GM12878 (cell line): ENCODE data around the gene SOCS1. TPM values are rescaled to one million over a fixed set of nuclear protein-coding genes. Genes with fewer than 3 reads are reported as not detected.

Source experiments
- ATAC-seq: fragments of 200-7000 bp; cut with Tn5 transposase; 3 replicates; pipeline ENCODE4 v1.9.1; 2020; ENCODE audit warnings: mild to moderate bottlenecking, moderate library complexity
- BruUV-seq: library from RNA; stranded (reverse); fragments of 400-500 nt; replicated peaks from 2 replicates; lab custom pipeline; 2021; lab: Mats Ljungman, UMichigan
- CTCF ChIA-PET: fragments of 300-600 bp; sonication (Branson Sonifier 250); formaldehyde crosslinking; extraction: SDS; loops from one replicate; lab custom pipeline; 2021; ENCODE audit warnings: inconsistent platforms; lab: Yijun Ruan, JAX
- POLR2A ChIA-PET: fragments of 350-600 bp; formaldehyde crosslinking; extraction: SDS; loops from one replicate; lab custom pipeline; 2021; ENCODE audit warnings: inconsistent platforms; lab: Charles Lee
- RAD21 ChIA-PET: fragments of 300-600 bp; sonication (Branson Sonifier 250); formaldehyde crosslinking; loops from one replicate; lab custom pipeline; 2023; ENCODE audit warnings: antibody characterized with exemption; ENCODE audit not compliant: unreplicated experiment; lab: Charles Lee
- SMC1A ChIA-PET: fragments of 300-600 bp; sonication (Branson Sonifier 250); formaldehyde crosslinking; loops from one replicate; lab custom pipeline; 2023; ENCODE audit not compliant: unreplicated experiment, uncharacterized antibody; lab: Charles Lee
- DNase-seq: peaks from one replicate; pipeline ENCODE4 v3.0.0-alpha.2; 2011; ENCODE audit warnings: low read depth, low spot score
- FAIRE-seq: peaks from 3 replicates; lab custom pipeline; 2011; peaks lifted over from hg19 to GRCh38; lab: Jason Lieb, UNC
- H2AFZ ChIP-seq: 2 replicates; pipeline ENCODE4 v1.6.0; 2011; ENCODE audit warnings: low read depth, low read length, control low read depth; ENCODE audit not compliant: control insufficient read depth
- H3K27ac ChIP-seq: 2 replicates; pipeline ENCODE4 v1.5.1; 2011; ENCODE audit warnings: control low read depth; ENCODE audit not compliant: control insufficient read depth, insufficient read depth
- H3K27me3 ChIP-seq, 2 experiments: replicated peaks in 1 of 2; 2 replicates each; pipeline versions ENCODE4 v1.6.0 to v1.6.1; 2011; ENCODE audit warnings: low read length in 1 of 2; ENCODE audit not compliant: control insufficient read depth in 2 of 2, insufficient read depth in 2 of 2
- H3K36me3 ChIP-seq, 2 experiments: 2 replicates each; pipeline ENCODE4 v1.5.1; 2011; ENCODE audit warnings: low read length in 1 of 2; ENCODE audit not compliant: control insufficient read depth in 2 of 2, insufficient read depth in 2 of 2
- H3K4me1 ChIP-seq: 2 replicates; pipeline ENCODE4 v1.6.1; 2011; ENCODE audit warnings: mild to moderate bottlenecking, low read length, moderate library complexity, mixed read lengths; ENCODE audit not compliant: control insufficient read depth, insufficient read depth
- H3K4me2 ChIP-seq: 2 replicates; pipeline ENCODE4 v1.6.0; 2011; ENCODE audit warnings: control low read depth; ENCODE audit not compliant: control insufficient read depth, insufficient read depth
- H3K4me3 ChIP-seq: fragments of 200-600 bp; sonication (generic); 2 replicates; pipeline ENCODE4 v1.5.1; 2016
- H3K79me2 ChIP-seq: 2 replicates; pipeline ENCODE4 v1.6.0; 2011; ENCODE audit warnings: low read length; ENCODE audit not compliant: control insufficient read depth, insufficient read depth
- H3K9ac ChIP-seq: 2 replicates; pipeline ENCODE4 v1.8.0; 2011; ENCODE audit warnings: low read length, control low read depth, mixed read lengths; ENCODE audit not compliant: control insufficient read depth, insufficient read depth
- H3K9me3 ChIP-seq: replicated peaks from 3 replicates; pipeline ENCODE4 v1.5.1; 2011; ENCODE audit warnings: mild to moderate bottlenecking, low read length; ENCODE audit not compliant: control insufficient read depth, insufficient read depth
- H4K20me1 ChIP-seq: 2 replicates; pipeline ENCODE4 v1.6.0; 2011; ENCODE audit not compliant: control insufficient read depth, insufficient read depth
- CTCF ChIP-seq, 3 experiments: IDR thresholded peaks in 2 of 3; conservative IDR thresholded peaks in 1 of 3; 2 replicates each; pipeline ENCODE4 v1.5.1; 2011; ENCODE audit warnings: low read depth in 3 of 3, low read length in 3 of 3, mild to moderate bottlenecking in 3 of 3, control low read depth in 2 of 3, moderate library complexity in 2 of 3, inconsistent platforms in 1 of 3, mixed read lengths in 1 of 3; ENCODE audit not compliant: control insufficient read depth in 2 of 3, insufficient read depth in 1 of 3; ENCODE audit errors: extremely low read depth in 1 of 3
- FOXM1 ChIP-seq: IDR thresholded peaks from 2 replicates; pipeline ENCODE4 v1.6.1; 2012; ENCODE audit warnings: low read depth, mild to moderate bottlenecking, inconsistent platforms, low read length, moderate library complexity
- HCFC1 ChIP-seq: fragments of 150-350 bp; IDR thresholded peaks from 2 replicates; pipeline ENCODE4 v1.6.1; 2014; ENCODE audit warnings: low read length
- HDAC2 ChIP-seq: fragments of 200-600 bp; sonication (generic); IDR thresholded peaks from 2 replicates; pipeline ENCODE4 v1.6.1; 2017
- NR2C2 ChIP-seq: IDR thresholded peaks from 2 replicates; pipeline ENCODE4 v1.6.1; 2011; ENCODE audit warnings: borderline replicate concordance, low read depth; ENCODE audit not compliant: control insufficient read depth, insufficient read length
- NRF1 ChIP-seq: conservative IDR thresholded peaks from 2 replicates; pipeline ENCODE4 v1.6.1; 2011; ENCODE audit warnings: mild to moderate bottlenecking, low read depth, low read length, improper control_type of control experiment
- POLR2A ChIP-seq: IDR thresholded peaks from 2 replicates; pipeline ENCODE4 v1.6.1; 2011; ENCODE audit warnings: low read depth, mild to moderate bottlenecking, low read length
- SMC3 ChIP-seq: IDR thresholded peaks from 2 replicates; pipeline ENCODE4 v1.6.1; 2011; ENCODE audit warnings: low read length, improper control_type of control experiment, borderline replicate concordance
- SPI1 ChIP-seq: IDR thresholded peaks from 2 replicates; pipeline ENCODE4 v1.6.1; 2011; ENCODE audit warnings: low read depth, mild to moderate bottlenecking, low read length, moderate library complexity, borderline replicate concordance; ENCODE audit not compliant: insufficient read depth
- WGBS: methylation state at CpG from one replicate; pipeline ENCODE4 v1.1.6; 2016; ENCODE audit warnings: low lambda C conversion rate; ENCODE audit not compliant: insufficient replicate concordance, insufficient coverage; ENCODE audit errors: missing lambda C conversion rate; 5-methylcytosine and 5-hydroxymethylcytosine counted together
- in situ Hi-C: fragments of 300-500 bp; cut with MboI; formaldehyde crosslinking; loops from 9 replicates; pipeline ENCODE4 v1.14.3; 2018; ENCODE audit warnings: mixed read lengths
- intact Hi-C: fragments of 100-400 bp; cut with micrococcal nuclease; formaldehyde crosslinking; loops from one replicate; pipeline ENCODE4 v1.14.2; 2022; ENCODE audit not compliant: unreplicated experiment
- polyA plus RNA-seq, 11 experiments: library from polyadenylated mRNA; depleted of rRNA in 4 of 11; unstranded in 6 of 11; stranded (reverse) in 5 of 11; fragments of >200 nt; fragmentation: Nextera tagmentation in 4 of 11; fragmentation: Illumina TruSeq in 1 of 11; extraction: Ambion mirVana in 4 of 11; extraction: Trizol in 1 of 11; gene quantifications; 1 replicate in 1 of 11; 2 replicates in 10 of 11; pipeline versions ENCODE4 v1.2.1 to v1.2.3, GENCODE V29; 2011 to 2016; ENCODE audit warnings: inconsistent platforms in 2 of 11, missing spikeins in 2 of 11, low read depth in 1 of 11
- total RNA-seq, 4 experiments: library from RNA; depleted of rRNA in 3 of 4; stranded (reverse); fragments of >200 nt in 3 of 4; fragmentation: Illumina TruSeq in 1 of 4; extraction: Trizol in 1 of 4; gene quantifications; 2 replicates each; pipeline versions ENCODE4 v1.2.1 to v1.2.3, GENCODE V29; 2013 to 2021

Gene SOCS1
- total and polyA plus RNA-seq, 10 of the 15 experiments (the other 5 are each of a cell fraction or from before 2014, with no cell fraction given) = 0.42 to 39.8 (median 11.2) TPM

- H3K4me1 ChIP-seq = peaks cover 44% of the 10 kb centered on the region
- DNase-seq (no peak), ATAC-seq (no peak), FAIRE-seq (no peak)
- no peaks in the 10 kb centered on the region for H3K79me2 ChIP-seq
- no peak overlapping the region for H3K4me2 ChIP-seq
- H3K27ac ChIP-seq = no peak overlapping the region
- H3K36me3 ChIP-seq = no peaks in the 10 kb centered on the region
- no peaks in the 10 kb centered on the region for H3K27me3 ChIP-seq
- in situ Hi-C loops = no loop called here
- H3K4me3 ChIP-seq = no peak overlapping the region
- ChIA-PET SMC1A (interaction anchor here (0.7 to 2.0 kb wide), 4 partner anchors 17 to 26 kb away, joined by 3 to 7 read pairs (median 4); no protein-coding TSS in a partner anchor), POLR2A (no interaction called here), RAD21 (interaction anchor here (1.1 to 1.2 kb wide), 2 partner anchors 23 to 25 kb away, joined by 3 read pairs; no protein-coding TSS in a partner anchor), CTCF (no interaction called here)
- 85% methylated on average over 5 of the region's 5 CpGs for WGBS
- intact Hi-C loops = no loop called here
- TF ChIP-seq NR2C2 = no peak
- TF ChIP-seq HDAC2 = no peak
- TF ChIP-seq FOXM1 = no peak
- TF ChIP-seq POLR2A = no peak
- no peak for TF ChIP-seq CTCF (IDR thresholded peaks at IDR 0.05 in 2 of 3, conservative IDR thresholded peaks at IDR 0.05 in 1 of 3; ENCODE audit: control insufficient read depth in 2 of 3, extremely low read depth in 1 of 3, insufficient read depth in 1 of 3, low read depth in 3 of 3, low read length in 3 of 3)
- TF ChIP-seq SMC3 = no peak
- TF ChIP-seq NRF1 = no peak
- no peak for TF ChIP-seq HCFC1
- TF ChIP-seq SPI1 = no peak
- BruUV-seq = no TSS peak
- no peak overlapping the region for H3K9ac ChIP-seq
- no peaks in the 10 kb centered on the region for H3K9me3 ChIP-seq
- no peak overlapping the region for H2AFZ ChIP-seq
- no peaks in the 10 kb centered on the region for H4K20me1 ChIP-seq
Measured at GRCh38 chr16:11229432-11229831, 26.6 kb downstream of the SOCS1 start.
